ENCODE data around the gene ANGPTL8. TPM values are rescaled to one million over a fixed set of nuclear protein-coding genes. Genes with fewer than 3 reads are reported as not detected.

ANGPTL8 gene
- total RNA-seq, 2 experiments from 2014 or later, result not detected

DNA sequence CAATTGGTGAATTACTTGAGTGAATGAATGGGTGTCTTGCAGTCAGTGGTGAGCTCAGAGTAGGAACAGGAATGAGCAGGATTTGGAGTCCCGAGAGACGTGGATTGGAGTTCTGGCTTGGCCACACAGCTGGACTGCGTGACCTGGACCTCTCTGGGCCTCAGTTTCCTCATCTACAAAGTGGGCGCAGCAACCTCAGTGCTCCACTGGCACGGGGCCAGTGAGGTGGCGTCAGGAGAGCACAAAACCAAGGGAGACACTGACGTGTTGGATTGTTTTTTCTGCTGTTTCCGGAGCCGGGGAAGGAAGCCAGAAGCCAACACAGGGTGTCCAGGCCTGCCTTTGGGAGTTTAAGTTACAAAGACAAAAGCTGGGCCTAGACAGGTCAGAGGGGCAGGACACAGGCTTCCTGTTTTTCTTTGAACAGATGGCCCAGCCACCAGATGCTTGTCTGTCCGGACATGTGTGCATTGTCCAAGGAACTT is 29.4 kb downstream of the ANGPTL8 start:
- Mint-ChIP-seq H3K4me3 (no peak overlapping the region), H3K9me3 (no peaks in the 10 kb centered on the region), H3K36me3 (ENCODE audit: low read depth) (no peaks in the 10 kb centered on the region), H3K27ac (no peak overlapping the region), H3K27me3 (peaks cover 69% of the 10 kb centered on the region), H3K4me1 (ENCODE audit: low read depth) (no peaks in the 10 kb centered on the region)
- ATAC-seq (ENCODE audit: poor library complexity), result no peak
- no peaks in the 10 kb centered on the region for H3K4me1 ChIP-seq (ENCODE audit: insufficient read depth, low read length)
- POLR2A ChIA-PET, result no interaction called here
- CTCF ChIA-PET, result no interaction called here
- no peak overlapping the region for H3K27ac ChIP-seq (ENCODE audit: low read depth in 1 of 2, low read length in 2 of 2)
- intact Hi-C loops (cut with DNase I, micrococcal nuclease), result no loop called here
- no peak overlapping the region for H3K4me3 ChIP-seq (ENCODE audit: low read length)
- peaks cover 23 to 24% of the 10 kb centered on the region in 2 experiments for H3K27me3 ChIP-seq (ENCODE audit: control insufficient read depth in 1 of 2, insufficient read depth in 2 of 2, low read length in 2 of 2)
- no peak for DNase-seq
- no peak for TF ChIP-seq CTCF (IDR thresholded peaks at IDR 0.05)
- peaks cover 0 to 7% of the 10 kb centered on the region in 2 experiments for H3K9me3 ChIP-seq (ENCODE audit: control insufficient read depth in 1 of 2, insufficient read depth in 1 of 2, low read length in 2 of 2)
- H3K36me3 ChIP-seq (ENCODE audit: insufficient read depth, low read length), result no peaks in the 10 kb centered on the region

DNA sequence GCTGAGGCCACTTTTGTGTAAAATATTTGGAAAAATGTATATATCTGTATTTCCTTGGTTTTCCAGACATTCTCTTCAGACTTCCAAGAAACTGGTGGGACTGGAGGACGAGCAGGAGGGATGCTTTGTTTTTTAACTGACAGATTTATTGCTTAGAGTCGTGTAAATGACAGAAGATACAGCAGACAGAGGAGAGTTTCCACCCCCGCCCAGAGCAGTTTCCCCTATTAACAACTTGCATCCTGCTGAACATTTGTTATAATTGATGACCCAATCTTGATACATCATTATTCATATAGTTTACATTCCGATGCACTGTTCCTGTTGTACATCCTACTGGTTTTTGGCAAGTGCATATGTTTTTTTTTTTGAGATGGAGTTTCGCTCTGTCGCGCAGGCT is 30.0 kb downstream of the ANGPTL8 start:
- Mint-ChIP-seq H3K9me3 (no peaks in the 10 kb centered on the region), H3K27me3 (peaks cover 68% of the 10 kb centered on the region), H3K36me3 (ENCODE audit: low read depth) (no peaks in the 10 kb centered on the region), H3K4me1 (ENCODE audit: low read depth) (no peaks in the 10 kb centered on the region), H3K27ac (no peak overlapping the region), H3K4me3 (no peak overlapping the region)
- Histone ChIP-seq H3K4me3 (ENCODE audit: low read length) (no peak overlapping the region), H3K9me3 (ENCODE audit: control insufficient read depth in 1 of 2, insufficient read depth in 1 of 2, low read length in 2 of 2) (peaks cover 0 to 6% of the 10 kb centered on the region in 2 experiments), H3K36me3 (ENCODE audit: insufficient read depth, low read length) (no peaks in the 10 kb centered on the region), H3K27ac (ENCODE audit: low read depth in 1 of 2, low read length in 2 of 2) (no peak overlapping the region), H3K4me1 (ENCODE audit: insufficient read depth, low read length) (no peaks in the 10 kb centered on the region), H3K27me3 (ENCODE audit: control insufficient read depth in 1 of 2, insufficient read depth in 2 of 2, low read length in 2 of 2) (peaks cover 26 to 27% of the 10 kb centered on the region in 2 experiments)
- ATAC-seq (ENCODE audit: poor library complexity) (no peak), DNase-seq (no peak)
- intact Hi-C loops (cut with DNase I, micrococcal nuclease), result no loop called here
- TF ChIP-seq CTCF (IDR thresholded peaks at IDR 0.05), result no peak
- POLR2A ChIA-PET, result no interaction called here
- CTCF ChIA-PET, result no interaction called here

DNA sequence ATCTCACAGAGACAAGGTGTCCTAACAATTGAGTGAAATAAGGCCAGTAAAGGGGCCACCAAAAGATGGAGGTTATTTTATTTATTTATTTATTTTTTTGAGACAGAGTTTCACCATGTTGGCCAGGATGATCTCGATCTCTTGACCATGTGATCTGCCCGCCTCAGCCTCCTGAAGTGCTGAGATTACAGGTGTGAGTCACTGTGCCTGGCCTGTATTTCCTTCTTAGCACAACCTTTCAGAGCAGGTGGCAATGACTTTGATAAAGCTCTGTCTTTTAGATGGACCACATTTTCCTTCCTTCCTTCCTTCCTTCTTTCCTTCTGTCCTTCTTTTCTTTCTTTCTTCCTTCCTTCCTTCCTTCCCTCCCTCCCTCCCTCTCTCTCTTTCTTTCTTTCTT is 33.9 kb downstream of the ANGPTL8 start:
- no peaks in the 10 kb centered on the region for H3K4me1 Mint-ChIP-seq (ENCODE audit: low read depth)
- H3K36me3 Mint-ChIP-seq (ENCODE audit: low read depth), result no peaks in the 10 kb centered on the region
- ATAC-seq (ENCODE audit: poor library complexity), result no peak
- Histone ChIP-seq H3K4me3 (ENCODE audit: low read length) (no peak overlapping the region), H3K36me3 (ENCODE audit: insufficient read depth, low read length) (no peaks in the 10 kb centered on the region), H3K4me1 (ENCODE audit: insufficient read depth, low read length) (no peaks in the 10 kb centered on the region), H3K27me3 (ENCODE audit: control insufficient read depth in 1 of 2, insufficient read depth in 2 of 2, low read length in 2 of 2) (peaks cover 30 to 31% of the 10 kb centered on the region in 2 experiments), H3K9me3 (ENCODE audit: control insufficient read depth in 1 of 2, insufficient read depth in 1 of 2, low read length in 2 of 2) (peaks cover 6 to 23% of the 10 kb centered on the region in 2 experiments), H3K27ac (ENCODE audit: low read depth in 1 of 2, low read length in 2 of 2) (no peak overlapping the region)
- no peaks in the 10 kb centered on the region for H3K9me3 Mint-ChIP-seq
- CTCF ChIA-PET, result no interaction called here
- no peak for TF ChIP-seq CTCF (IDR thresholded peaks at IDR 0.05)
- peaks cover 52% of the 10 kb centered on the region for H3K27me3 Mint-ChIP-seq
- DNase-seq, result no peak
- no peak overlapping the region for H3K4me3 Mint-ChIP-seq
- POLR2A ChIA-PET, result no interaction called here
- H3K27ac Mint-ChIP-seq, result no peak overlapping the region
- intact Hi-C loops (cut with DNase I, micrococcal nuclease), result no loop called here

Measured in CD4-positive, alpha-beta T cell (primary cell).